RWPE1 (cell line): Measurements from ENCODE around the gene DEAF1.

Experiments
- CTCF ChIA-PET: fragments of 350-600 bp; sonication (Branson Sonifier 250); formaldehyde crosslinking; extraction: SDS; loops from one replicate; lab custom pipeline; 2021; lab: Yijun Ruan, JAX
- POLR2A ChIA-PET: fragments of 400-600 bp; formaldehyde crosslinking; extraction: SDS; loops from one replicate; lab custom pipeline; 2020; ENCODE audit warnings: antibody characterized with exemption; ENCODE audit not compliant: low non-redundant PET; lab: Yijun Ruan, JAX
- DNase-seq: peaks from one replicate; pipeline ENCODE4 v3.0.0; 2012; ENCODE audit warnings: low spot score
- H3K27ac ChIP-seq: fragments of 450-650 bp; 2 replicates; pipeline ENCODE4 v1.5.1; 2017
- TF ChIP-seq, protein P1 (sequence below): fragments of 450-650 bp; conservative IDR thresholded peaks from 2 replicates; pipeline ENCODE4 v1.5.1; 2017; ENCODE audit warnings: low read depth, mild to moderate bottlenecking

DEAF1 gene

GRCh38 chr11:721741-722345 is 26.8 kb upstream of the DEAF1 start:
- ChIA-PET POLR2A (interaction anchor here (0.6 kb wide), 1 partner anchor 24 kb away, joined by 3 read pairs; no protein-coding TSS in a partner anchor), CTCF (interaction anchor here (0.5 to 2.8 kb wide), 2 partner anchors 26 to 44 kb away, joined by 3 to 18 read pairs; partner anchors contain the start of genes DEAF1 and TMEM80)
- DNase-seq = no peak
- TF ChIP-seq, protein P1, sequence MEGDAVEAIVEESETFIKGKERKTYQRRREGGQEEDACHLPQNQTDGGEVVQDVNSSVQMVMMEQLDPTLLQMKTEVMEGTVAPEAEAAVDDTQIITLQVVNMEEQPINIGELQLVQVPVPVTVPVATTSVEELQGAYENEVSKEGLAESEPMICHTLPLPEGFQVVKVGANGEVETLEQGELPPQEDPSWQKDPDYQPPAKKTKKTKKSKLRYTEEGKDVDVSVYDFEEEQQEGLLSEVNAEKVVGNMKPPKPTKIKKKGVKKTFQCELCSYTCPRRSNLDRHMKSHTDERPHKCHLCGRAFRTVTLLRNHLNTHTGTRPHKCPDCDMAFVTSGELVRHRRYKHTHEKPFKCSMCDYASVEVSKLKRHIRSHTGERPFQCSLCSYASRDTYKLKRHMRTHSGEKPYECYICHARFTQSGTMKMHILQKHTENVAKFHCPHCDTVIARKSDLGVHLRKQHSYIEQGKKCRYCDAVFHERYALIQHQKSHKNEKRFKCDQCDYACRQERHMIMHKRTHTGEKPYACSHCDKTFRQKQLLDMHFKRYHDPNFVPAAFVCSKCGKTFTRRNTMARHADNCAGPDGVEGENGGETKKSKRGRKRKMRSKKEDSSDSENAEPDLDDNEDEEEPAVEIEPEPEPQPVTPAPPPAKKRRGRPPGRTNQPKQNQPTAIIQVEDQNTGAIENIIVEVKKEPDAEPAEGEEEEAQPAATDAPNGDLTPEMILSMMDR = no peak
- peak overlapping the region; percentile 37; the same call in 1 of the 2 replicates for H3K27ac ChIP-seq

DNA sequence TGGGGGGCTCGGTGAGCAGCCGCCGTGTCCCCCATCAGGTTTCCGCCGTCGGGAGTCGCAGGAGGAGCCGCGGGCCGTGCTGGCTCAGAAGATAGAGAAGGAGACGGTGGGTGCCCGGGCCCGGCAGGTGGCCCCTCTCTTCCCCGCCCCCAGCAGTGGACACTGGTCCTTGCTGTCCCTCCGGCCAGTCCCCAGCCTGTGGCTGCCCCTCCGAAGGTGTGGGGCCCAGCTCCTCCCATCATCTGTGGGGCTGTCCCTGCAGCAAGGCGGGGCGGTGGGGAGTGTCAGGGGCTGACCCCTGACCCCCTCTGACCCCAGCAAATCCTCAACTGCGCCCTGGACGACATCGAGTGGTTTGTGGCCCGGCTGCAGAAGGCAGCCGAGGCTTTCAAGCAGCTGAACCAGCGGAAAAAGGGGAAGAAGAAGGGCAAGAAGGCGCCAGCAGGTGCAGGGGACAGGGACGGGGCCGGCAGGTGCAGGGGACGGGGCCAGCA is 26.3 kb upstream of the DEAF1 start:
- POLR2A ChIA-PET = no interaction called here
- no peak for DNase-seq
- H3K27ac ChIP-seq = peak overlapping the region; percentile 37; the same call in 1 of the 2 replicates
- CTCF ChIA-PET = no interaction called here
- TF ChIP-seq, protein P1 = no peak

DNA sequence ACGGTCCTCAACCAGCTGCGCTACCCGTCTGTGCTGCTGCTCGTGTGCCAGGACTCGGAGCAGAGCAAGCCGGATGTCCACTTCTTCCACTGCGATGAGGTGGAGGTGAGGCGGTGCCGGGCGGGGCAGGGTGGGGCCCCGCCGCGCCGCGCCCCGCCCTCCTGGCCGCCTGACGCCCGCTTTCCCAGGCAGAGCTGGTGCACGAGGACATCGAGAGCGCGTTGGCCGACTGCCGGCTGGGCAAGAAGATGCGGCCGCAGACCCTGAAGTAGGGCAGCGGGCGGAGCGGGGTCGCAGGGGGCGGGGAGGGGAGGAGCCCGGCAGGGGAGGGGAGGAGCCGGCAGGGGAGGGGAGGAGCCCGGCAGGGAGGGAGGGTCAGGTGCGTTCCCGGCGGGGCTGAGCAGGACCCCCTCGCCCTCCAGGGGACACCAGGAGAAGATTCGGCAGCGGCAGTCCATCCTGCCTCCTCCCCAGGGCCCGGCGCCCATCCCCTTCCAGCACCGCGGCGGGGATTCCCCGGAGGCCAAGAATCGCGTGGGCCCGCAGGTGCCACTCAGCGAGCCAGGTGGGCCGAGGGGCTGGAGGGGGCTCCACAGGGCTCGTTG is 25.7 kb upstream of the DEAF1 start:
- CTCF ChIA-PET = no interaction called here
- H3K27ac ChIP-seq = peak overlapping the region; percentile 37
- TF ChIP-seq, protein P1 = no peak
- POLR2A ChIA-PET = interaction anchor here (0.8 kb wide), 1 partner anchor 28 kb away, joined by 3 read pairs; no protein-coding TSS in a partner anchor
- DNase-seq = no peak

DNA sequence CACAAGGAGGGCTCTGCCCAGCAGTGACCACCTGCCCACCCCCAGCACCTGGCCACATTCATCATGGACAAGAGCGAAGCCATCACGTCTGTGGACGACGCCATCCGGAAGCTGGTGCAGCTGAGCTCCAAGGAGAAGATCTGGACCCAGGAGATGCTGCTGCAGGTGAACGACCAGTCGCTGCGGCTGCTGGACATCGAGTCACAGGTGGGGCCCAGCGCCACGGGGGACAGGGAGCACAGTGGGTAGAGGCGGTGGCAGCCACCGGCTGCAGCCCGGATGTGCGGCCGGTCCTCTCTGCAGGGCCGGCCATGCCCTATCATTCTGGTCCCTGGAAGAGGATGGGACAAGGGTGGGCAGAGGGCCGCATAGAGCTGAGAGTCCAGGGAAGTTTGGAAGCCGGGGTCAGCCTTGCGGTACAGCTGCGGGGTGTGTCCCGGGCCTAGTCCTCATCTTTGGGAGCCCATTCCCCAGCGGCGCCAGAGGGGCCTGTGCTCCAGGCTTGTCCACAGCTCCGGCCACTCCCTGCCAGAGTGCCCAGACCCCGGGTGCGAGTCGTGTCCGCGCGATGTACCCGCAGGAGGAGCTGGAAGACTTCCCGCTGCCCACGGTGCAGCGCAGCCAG is 25.1 kb upstream of the DEAF1 start:
- POLR2A ChIA-PET = interaction anchor here (0.8 kb wide), 1 partner anchor 27 kb away, joined by 3 read pairs; no protein-coding TSS in a partner anchor
- no peak for DNase-seq
- H3K27ac ChIP-seq = peak overlapping the region; percentile 37
- TF ChIP-seq, protein P1 = no peak
- CTCF ChIA-PET = no interaction called here

- CTCF ChIA-PET = no interaction called here
- POLR2A ChIA-PET = no interaction called here
- DNase-seq = no peak
- TF ChIP-seq, protein P1 = no peak
- peak overlapping the region; percentile 37 for H3K27ac ChIP-seq
Observed at GRCh38 chr11:719214-720016, 24.4 kb upstream of the DEAF1 start.

- no peak overlapping the region for H3K27ac ChIP-seq
- POLR2A ChIA-PET = no interaction called here
- DNase-seq = no peak
- CTCF ChIA-PET = no interaction called here
- TF ChIP-seq, protein P1 = no peak
Observed at GRCh38 chr11:714436-714835, 19.4 kb upstream of the DEAF1 start.
